ENCODE measurements around the gene OXA1L. TPM values are rescaled to one million over a fixed set of nuclear protein-coding genes. Genes with fewer than 3 reads are reported as not detected.

The OXA1L gene
- total RNA-seq, 1 donor from 2014 or later = 114 TPM

- DNase-seq (ENCODE audit: extremely low spot score, unreplicated experiment) = no peak
- Mint-ChIP-seq H3K9me3 (ENCODE audit: unreplicated experiment) (no peaks in the 10 kb centered on the region), H3K4me3 (ENCODE audit: unreplicated experiment) (no peak overlapping the region), H3K27ac (ENCODE audit: unreplicated experiment) (no peak overlapping the region), H3K4me1 (ENCODE audit: unreplicated experiment) (peaks cover 18% of the 10 kb centered on the region), H3K27me3 (ENCODE audit: unreplicated experiment) (no peaks in the 10 kb centered on the region), H3K36me3 (ENCODE audit: unreplicated experiment) (no peaks in the 10 kb centered on the region)
- no peak for TF ChIP-seq CTCF (IDR thresholded peaks at IDR 0.05)
Measured at GRCh38 chr14:22814373-22814772, 47.9 kb downstream of the OXA1L start.

DNA sequence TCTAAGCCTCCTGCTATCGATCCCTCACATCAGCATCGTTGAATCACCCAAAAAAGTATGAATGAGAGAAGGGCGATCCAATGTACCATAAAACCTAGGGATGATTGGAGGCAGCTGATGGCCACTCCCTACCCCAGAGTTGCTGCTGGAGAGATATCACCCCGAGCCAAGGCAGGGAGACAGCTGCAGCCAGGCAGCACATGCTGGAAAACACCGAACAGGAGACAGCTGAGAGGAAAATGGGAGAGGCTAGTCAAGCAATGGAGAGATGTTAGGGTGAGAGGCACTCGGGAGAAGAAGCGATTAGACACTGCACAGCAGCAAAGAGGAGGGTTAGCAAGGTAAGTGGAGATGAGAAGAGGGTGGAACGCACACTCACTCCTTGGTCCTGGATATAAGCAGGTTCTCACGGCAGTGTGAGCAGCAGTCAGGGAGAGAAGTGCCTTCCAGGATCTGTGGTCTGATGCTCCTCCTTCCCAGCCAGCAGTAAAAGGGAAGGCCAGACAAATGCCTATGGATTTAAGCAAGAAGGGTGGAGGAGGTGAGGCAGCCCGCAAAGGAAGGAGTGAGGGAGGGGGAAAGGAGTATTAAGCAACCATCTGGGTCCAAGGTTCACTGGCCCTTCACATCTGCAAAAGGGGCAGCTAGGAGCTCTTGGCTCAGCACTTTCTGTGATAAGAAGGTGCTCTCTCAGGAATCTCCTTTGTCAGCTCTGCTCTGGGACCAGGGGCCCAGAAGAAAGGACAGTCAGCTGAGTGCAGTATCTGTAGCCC is 48.6 kb downstream of the OXA1L start, which contains the start of gene SLC7A7:
TSS of gene SLC7A7 (minus strand) at position 495 of the 773 bp plus-strand sequence. CDS start 2,037 bp downstream, outside the sequence.
- Mint-ChIP-seq H3K9me3 (ENCODE audit: unreplicated experiment) (no peaks in the 10 kb centered on the region), H3K4me3 (ENCODE audit: unreplicated experiment) (no peak within 1 kb of the TSS), H3K36me3 (ENCODE audit: unreplicated experiment) (no peaks in the 10 kb centered on the region), H3K27ac (ENCODE audit: unreplicated experiment) (no peak within 1 kb of the TSS), H3K27me3 (ENCODE audit: unreplicated experiment) (no peaks in the 10 kb centered on the region), H3K4me1 (ENCODE audit: unreplicated experiment) (peaks cover 26% of the 10 kb centered on the region)
- no peak for TF ChIP-seq CTCF (IDR thresholded peaks at IDR 0.05)
- no peak for DNase-seq (ENCODE audit: extremely low spot score, unreplicated experiment)

DNA sequence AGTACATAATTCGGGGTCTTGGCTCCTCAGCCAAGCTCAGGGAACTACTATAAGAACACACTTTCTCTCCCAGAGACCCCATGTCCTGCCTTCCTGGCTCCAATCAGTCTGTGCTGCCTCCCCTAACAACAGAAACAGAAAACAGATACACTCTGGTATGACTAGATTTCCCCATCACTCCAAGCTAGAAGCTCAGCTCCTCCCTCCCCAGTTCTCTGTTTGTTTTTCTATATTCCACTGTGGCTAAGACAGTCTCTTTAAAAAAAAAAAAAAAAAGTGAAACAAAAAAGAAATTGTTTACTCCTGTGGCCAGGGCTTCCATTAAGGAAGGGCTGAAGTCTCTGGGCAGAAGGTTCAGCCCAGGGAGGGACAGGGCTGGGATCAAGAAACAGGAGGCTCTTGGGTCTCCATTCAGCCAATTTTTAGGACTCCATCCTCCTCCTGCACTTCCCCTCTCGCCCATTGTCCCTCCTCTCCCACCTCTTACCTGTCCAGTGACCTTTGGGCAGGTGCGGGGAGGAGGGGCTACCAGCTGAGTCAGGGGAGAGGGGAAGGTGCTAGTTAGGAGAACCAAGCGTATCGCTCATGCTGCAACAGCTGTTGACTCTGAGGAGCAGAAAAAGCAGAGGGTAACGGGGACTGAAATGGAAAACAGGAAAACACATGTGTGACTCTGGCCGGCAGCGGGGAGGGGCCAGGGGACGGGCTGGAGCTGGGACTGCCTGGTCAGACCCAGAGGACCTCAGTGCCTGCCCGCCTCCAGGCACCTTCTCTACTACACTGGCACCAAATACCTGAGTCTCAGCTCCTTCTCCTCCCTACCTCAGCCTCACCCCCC is 52.9 kb downstream of the OXA1L start:
- Mint-ChIP-seq H3K27ac (ENCODE audit: unreplicated experiment) (peak overlapping the region; percentile 94), H3K9me3 (ENCODE audit: unreplicated experiment) (no peaks in the 10 kb centered on the region), H3K4me3 (ENCODE audit: unreplicated experiment) (peak overlapping the region; percentile 17), H3K27me3 (ENCODE audit: unreplicated experiment) (no peaks in the 10 kb centered on the region), H3K4me1 (ENCODE audit: unreplicated experiment) (peaks cover 45% of the 10 kb centered on the region), H3K36me3 (ENCODE audit: unreplicated experiment) (no peaks in the 10 kb centered on the region)
- DNase-seq (ENCODE audit: extremely low spot score, unreplicated experiment) = no peak
- no peak for TF ChIP-seq CTCF (IDR thresholded peaks at IDR 0.05)

GRCh38 chr14:22820731-22821130 is 54.2 kb downstream of the OXA1L start:
- no peaks in the 10 kb centered on the region for H3K9me3 Mint-ChIP-seq (ENCODE audit: unreplicated experiment)
- H3K27me3 Mint-ChIP-seq (ENCODE audit: unreplicated experiment) = no peaks in the 10 kb centered on the region
- peak overlapping the region; percentile 79 for H3K27ac Mint-ChIP-seq (ENCODE audit: unreplicated experiment)
- H3K36me3 Mint-ChIP-seq (ENCODE audit: unreplicated experiment) = no peaks in the 10 kb centered on the region
- peaks cover 46% of the 10 kb centered on the region for H3K4me1 Mint-ChIP-seq (ENCODE audit: unreplicated experiment)
- H3K4me3 Mint-ChIP-seq (ENCODE audit: unreplicated experiment) = no peak overlapping the region
- DNase-seq (ENCODE audit: extremely low spot score, unreplicated experiment) = no peak
- no peak for TF ChIP-seq CTCF (IDR thresholded peaks at IDR 0.05)
